HG02938 (cell line): ENCODE data around the gene ARMC8.

ENCODE experiments used
- ATAC-seq: cut with Tn5 transposase; IDR thresholded peaks from one replicate; pipeline ENCODE4 v1.9.1; 2021; ENCODE audit warnings: mild to moderate bottlenecking, moderate library complexity; ENCODE audit not compliant: unreplicated experiment

Gene ARMC8

DNA sequence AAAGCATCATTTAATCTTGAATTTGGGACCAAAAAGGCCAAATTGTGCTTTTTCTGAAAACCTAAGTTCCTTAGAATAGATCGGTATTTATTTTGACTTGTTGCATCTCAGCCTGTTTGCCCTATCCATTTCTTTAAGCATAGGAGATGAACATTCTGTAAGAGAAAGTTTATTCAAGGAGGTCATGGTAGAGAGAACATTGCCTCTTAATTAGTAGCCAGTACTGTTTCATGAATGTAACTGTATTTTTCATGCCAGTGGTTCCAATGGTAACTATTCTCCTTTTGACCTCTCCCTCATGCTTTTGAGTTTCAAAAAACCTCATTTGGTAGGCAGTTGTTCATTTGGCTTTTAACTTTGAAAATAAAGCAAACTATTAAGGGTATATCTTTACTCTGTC, 55.4 kb downstream of the ARMC8 start:
- ATAC-seq, result no peak

GRCh38 chr3:138245026-138245425, 57.9 kb downstream of the ARMC8 start:
- no peak for ATAC-seq

DNA sequence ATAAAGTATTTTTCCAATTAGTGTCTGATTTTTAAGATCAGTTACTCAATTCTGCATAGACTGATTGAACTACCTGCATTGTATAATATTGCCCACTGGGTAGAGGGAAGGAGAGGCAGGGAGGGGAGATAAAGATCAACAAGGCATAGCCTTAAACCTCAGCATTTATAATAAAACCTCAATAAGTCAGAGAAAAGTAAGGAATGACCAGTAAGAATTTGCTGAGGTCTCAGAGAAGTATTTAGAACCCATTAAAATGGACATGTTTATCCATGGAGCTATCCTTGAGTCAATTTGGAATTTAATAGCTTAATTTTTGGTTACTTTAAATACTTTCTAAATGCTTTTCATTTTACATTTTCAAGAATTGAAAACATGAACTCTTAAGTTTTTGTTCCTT, 62.5 kb downstream of the ARMC8 start:
- no peak for ATAC-seq

DNA sequence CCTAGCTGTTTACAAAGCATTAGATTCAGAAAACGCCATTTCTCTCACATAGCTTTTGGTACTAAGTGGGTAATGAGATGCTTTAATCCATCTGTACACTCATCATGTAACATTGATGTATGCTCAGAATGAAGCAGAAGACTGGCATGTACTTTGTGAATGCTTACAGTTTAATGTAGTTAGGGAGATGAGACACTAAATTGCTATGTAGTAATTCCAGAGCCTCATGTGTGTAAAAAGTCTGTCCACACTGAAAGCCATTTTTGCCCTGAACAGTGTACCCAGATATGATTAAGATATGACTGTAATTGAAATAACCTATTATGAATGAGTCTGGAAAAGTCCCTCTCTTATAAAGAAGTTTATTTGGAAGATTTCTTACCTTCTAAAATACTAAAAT, 66.5 kb downstream of the ARMC8 start:
- no peak for ATAC-seq

- ATAC-seq, result no peak
These were observed 67.1 kb downstream of the ARMC8 start for GRCh38 chr3:138254216-138254615.

GRCh38 chr3:138256022-138256421, 68.9 kb downstream of the ARMC8 start:
- no peak for ATAC-seq

GRCh38 chr3:138257986-138258385, 70.9 kb downstream of the ARMC8 start:
- no peak for ATAC-seq

- no peak for ATAC-seq
These were observed 72.0 kb downstream of the ARMC8 start for GRCh38 chr3:138259126-138259525.

DNA sequence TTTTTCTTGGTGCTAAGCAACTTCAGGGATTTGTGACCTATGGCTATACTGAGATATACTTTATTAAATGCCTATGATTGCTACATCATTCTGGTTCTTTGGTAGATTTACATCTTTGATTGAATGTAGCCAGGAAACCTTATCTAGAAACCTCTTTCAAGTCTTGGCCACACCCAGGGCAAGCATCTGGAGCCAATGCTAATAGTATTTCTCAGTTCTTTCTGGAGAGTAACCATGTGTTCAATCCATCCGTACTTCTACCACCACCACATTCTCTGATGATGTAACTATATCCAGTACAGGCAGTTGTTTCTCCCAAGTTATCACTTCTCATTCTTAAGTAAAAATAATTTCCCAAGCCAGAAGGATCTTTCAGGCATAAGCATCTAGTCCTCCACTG, 73.5 kb downstream of the ARMC8 start:
- ATAC-seq, result no peak

GRCh38 chr3:138263104-138263503, 76.0 kb downstream of the ARMC8 start:
- ATAC-seq, result no peak

DNA sequence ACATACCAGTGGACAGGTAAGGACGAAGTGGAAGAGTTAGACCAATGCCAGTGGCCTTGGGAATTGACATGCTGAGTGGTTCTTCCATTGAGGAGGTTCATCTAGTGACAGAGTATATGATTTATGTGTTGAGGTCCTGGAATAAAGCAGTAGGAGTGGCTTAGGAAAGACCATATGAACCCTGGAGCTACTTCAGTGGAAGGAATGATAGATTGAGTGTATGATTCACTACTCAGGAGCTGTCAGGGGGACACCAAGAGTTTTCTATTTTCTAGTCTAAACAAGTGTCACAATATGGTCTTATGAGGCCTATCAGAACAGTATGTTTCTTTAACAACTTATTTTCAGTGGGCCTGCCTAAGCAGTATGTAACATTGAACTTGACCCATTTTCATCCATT, 78.6 kb downstream of the ARMC8 start:
- ATAC-seq, result no peak

DNA sequence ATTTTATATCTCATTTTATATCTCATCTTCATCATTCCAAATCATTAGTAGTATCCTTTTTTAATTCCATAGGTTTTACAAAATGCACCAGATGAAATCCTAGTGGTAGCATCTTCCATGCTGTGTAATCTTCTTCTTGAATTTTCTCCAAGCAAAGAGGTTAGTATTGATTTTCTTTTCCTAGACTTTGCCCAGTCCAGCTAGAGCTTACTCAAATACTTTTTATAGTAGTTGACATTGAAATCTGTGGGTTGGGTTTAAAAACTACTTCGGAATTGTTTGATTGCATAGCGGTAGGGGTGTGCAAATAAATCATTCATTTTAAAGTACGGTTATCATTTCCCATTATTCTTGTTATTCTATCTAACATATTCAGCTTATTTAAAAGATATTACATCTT, 80.0 kb downstream of the ARMC8 start:
- ATAC-seq, result no peak

DNA sequence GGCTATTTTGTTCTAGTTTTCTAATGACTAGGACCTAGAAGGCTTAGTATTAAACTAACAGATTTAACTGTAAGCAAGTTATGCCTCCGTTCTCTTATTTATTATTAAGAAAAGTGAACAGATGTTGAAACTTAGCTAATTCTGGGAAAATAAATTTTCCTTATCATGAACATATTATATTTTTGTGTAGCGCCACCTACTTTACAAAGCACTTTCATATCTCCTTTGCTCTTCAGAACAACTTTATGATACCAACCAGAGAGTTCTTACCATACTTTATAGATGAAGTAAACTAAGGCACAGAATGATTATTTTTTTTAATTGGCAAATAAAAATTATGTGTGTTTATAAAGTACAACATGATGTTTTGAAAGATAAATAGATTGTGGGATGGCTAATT, 83.1 kb downstream of the ARMC8 start:
- no peak for ATAC-seq

DNA sequence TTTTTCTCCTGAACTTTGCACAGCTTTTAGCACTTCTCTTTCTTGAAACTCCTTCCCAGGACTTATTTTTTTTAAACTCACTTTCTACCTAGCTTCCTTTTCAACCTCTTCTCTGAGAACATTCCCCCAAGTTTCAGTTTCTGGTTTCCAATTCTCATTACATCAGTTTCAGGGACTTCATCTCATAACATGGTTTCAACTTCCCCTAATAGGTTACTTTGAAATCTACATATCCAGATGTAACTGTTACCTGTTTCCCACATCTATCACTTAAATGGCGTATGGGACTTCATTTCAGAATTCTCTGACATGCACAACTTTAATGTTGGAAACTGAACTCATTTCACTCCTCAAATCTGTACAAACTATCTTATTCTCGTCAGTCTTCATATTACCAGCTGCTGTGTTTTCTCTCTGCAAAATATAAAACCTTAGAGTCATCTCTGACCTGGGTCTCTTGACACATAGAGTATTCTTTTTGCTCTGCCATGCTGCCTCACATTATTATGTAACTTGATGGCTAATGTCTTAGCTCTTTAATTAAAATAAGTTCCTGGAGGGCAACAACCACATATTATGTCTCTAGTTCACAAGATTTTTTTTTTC, 84.2 kb downstream of the ARMC8 start:
- no peak for ATAC-seq

- ATAC-seq, result no peak
These were observed 94.5 kb downstream of the ARMC8 start for GRCh38 chr3:138281561-138281960.

- no peak for ATAC-seq
These were observed 95.7 kb downstream of the ARMC8 start for GRCh38 chr3:138282836-138283235.

DNA sequence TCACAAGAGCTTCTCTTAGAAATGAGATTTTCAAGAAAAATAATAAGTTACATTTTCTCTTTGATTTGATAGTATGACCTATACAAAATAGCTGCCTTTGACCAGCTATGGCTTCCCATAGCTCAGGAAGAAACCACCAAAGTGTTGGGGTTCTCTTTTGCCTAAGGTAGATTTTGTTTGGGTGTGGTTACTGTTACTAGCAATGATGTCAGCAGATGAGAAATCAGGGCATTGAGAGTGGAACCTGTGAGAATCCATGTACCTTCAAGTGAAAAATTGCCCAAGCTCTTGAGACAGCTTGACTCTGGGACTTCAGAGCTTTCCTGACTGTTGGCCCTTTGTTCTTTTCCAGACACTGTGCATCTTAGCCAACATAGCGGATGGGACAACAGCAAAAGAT, 97.0 kb downstream of the ARMC8 start:
- no peak for ATAC-seq

DNA sequence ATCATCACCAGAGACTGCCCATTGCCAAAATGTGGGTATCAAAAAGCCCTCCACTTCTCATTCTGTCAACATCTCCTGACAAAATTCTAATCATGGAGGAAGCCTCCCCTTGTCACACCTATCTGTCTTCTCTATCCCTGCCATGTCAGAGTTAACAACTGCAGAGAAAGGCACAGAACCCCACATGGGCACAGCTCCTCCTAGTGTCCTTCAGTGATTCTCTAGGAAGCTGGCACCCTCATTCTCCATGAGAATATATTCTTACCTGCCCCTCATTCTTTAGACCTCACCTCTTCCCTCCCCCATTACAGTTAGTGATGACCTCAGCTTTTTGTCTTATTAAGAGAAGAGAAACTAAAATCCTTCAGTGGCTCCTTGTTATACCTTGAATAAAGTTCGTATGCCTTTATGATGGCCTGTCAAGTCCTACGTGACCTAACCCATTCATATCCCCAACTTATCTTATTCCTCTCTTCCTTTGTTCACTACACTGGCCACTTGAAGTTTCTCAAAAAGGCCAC, 97.9 kb downstream of the ARMC8 start:
- no peak for ATAC-seq

GRCh38 chr3:138289260-138289659, 102.2 kb downstream of the ARMC8 start:
- ATAC-seq, result no peak

- no peak for ATAC-seq
These were observed 102.6 kb downstream of the ARMC8 start for GRCh38 chr3:138289701-138290100.

DNA sequence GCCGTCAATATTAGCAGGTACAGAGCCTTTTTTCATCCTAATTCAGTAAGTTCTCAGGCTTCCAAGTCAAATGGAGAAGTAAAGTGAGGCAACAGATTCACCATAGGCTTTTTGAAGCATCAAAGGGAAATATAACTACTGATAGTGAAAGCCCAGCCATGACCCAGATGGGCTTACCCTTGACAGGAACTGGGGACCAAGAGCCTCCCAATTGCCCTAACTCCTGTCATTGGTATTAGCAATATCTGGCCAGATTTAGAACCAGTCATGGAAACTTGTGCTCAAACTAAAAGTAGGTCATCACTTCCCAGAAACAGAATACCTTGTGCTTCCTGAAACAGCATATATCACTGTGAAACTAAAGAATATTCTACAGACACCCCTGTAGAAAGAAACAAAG, 109.5 kb downstream of the ARMC8 start:
- ATAC-seq, result no peak

DNA sequence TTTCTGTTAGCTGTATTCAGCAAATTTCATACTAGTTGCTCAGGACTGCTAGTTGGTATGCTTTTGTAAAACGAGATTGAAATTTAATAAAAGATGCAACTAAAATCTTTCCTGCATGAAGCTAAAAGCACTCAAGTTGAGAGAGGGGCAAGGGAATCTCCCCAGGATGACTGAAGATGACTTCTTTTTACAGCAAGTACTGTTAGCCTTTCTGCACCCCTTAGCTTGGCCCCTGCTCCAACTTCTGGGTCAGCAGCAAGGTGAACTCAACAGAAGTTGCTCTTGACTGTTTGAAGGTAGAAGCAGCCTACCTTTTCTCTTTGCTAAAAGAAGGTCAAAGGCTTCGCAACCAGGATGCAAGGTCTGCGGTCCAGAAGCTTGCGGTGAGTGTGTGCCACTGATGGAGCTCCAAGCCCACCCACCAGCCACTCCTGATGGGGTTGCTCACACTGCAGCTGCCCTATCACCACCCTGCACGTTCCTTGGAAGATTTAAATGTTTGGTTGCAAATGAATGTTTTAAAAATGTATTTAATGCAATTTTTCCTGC, 110.0 kb downstream of the ARMC8 start:
- no peak for ATAC-seq

- no peak for ATAC-seq
These were observed 110.8 kb downstream of the ARMC8 start for GRCh38 chr3:138297876-138298275.
